Activated CD8-positive, alpha-beta memory T cell treated with anti-CD3 and anti-CD28 coated beads, Interleukin-2, amount 50 U/mL, for 1 hour (primary cell): ENCODE data around the gene WDFY3.

Experiments used
- DNase-seq: peaks from one replicate; pipeline ENCODE4 v3.0.0-alpha.2; 2020; ENCODE audit errors: extremely low read depth

The WDFY3 gene

GRCh38 chr4:84948056-84948455, 18.4 kb downstream of the WDFY3 start:
- no peak for DNase-seq

DNA sequence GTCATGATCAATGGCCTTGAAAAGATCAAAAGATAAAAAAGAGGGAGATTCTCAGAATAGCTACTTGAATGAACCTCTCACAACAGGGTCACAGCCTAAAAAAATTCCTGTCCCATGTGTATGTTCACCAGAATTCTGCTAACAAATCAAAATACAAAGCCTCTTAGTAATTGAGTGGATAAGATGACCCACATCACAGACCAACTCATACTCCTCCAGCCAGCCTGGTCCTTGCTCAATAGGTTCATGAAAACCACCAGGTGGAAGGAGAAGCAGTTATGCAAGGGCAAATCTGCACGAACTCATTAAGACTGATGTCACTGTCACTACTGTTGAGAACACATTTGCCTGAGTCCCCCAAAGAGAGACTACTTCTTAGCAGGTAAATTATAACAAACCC, 21.5 kb downstream of the WDFY3 start:
- no peak for DNase-seq

DNA sequence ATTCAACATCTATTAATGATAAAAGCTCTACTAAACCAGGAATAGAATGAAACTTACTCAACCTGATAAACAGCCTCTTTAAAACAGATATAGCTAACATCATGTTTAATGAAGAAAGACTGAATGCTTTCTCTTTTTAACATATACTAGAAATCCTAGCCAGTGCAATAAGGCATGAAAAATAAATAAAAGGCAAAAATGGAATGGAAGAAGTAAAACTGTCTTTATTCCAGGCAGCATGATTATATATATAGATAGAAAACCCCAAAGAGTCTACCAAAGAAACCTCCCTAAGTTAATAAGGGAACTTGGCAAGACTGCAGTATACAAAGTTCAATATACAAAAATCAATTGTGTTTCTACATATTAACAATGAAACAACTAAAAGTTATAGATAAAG, 25.5 kb downstream of the WDFY3 start:
- DNase-seq: no peak

- no peak for DNase-seq
These were observed 27.4 kb downstream of the WDFY3 start for GRCh38 chr4:84939113-84939512.

DNA sequence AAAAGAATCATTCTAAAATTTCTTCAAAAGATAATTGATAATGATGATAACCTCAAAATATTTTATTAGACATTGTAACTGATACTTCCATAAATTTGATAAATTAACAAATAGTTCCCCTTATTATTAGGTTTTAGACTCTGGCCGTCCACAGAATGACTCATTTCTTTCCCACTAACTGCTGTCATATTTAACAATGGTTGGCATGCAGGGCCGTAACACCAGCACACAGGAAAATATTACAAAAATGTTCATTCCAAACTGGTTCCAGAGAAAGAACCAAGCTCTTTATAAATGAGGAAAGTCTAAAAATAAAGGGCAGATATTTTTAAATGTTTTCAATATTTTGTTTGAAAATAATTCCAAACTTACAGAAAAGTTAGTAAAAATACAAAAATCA, 28.2 kb downstream of the WDFY3 start:
- no peak for DNase-seq

- DNase-seq: no peak
These were observed 29.0 kb downstream of the WDFY3 start for GRCh38 chr4:84937381-84937977.

GRCh38 chr4:84936123-84936522, 30.4 kb downstream of the WDFY3 start:
- DNase-seq: no peak

GRCh38 chr4:84932462-84932861, 34.0 kb downstream of the WDFY3 start:
- no peak for DNase-seq

DNA sequence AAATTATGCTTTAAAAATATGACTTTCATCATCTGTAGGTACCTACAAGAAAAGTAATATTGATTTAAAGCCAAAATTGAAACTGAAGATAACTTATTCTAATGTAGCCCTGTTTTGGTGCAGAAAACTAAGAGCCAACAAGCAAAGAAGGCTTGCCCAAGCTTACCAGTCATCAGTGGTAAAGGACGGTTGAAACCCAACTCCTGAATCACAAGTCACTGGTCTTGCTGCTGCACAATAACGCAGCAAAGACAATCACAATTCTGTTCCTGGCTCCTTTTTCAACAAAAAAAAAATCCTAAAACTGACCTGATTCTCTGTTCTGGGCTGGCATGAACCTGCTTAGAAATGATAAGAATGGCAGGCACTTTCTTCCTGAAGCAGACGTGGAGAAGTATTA, 34.5 kb downstream of the WDFY3 start:
- DNase-seq: no peak

GRCh38 chr4:84931274-84931673, 35.2 kb downstream of the WDFY3 start:
- DNase-seq: no peak

DNA sequence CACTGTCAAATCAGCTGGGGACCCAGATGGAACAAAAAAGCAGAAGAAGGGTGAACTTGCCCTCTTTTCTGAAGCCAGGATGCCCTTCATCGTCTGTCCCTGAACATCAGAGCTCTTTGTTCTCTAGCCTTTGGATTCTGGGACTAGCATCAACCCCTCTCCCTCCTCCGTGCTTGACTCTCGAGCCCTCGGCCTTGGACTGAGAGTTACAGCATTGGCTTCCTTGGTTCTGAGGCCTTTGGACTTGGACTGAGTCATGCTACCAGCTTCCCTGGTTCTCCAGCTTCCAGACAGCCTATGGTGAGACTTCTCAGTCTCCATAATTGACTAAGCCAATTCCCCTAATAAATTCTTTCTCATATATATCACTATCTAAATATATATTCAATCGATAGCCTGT, 38.4 kb downstream of the WDFY3 start:
- DNase-seq: no peak

- DNase-seq: no peak
These were observed 39.1 kb downstream of the WDFY3 start for GRCh38 chr4:84927428-84927827.

GRCh38 chr4:84925558-84925957, 40.9 kb downstream of the WDFY3 start:
- DNase-seq: no peak

GRCh38 chr4:84924434-84924833, 42.1 kb downstream of the WDFY3 start:
- no peak for DNase-seq

- no peak for DNase-seq
These were observed 45.9 kb downstream of the WDFY3 start for GRCh38 chr4:84920617-84921016.

- no peak for DNase-seq
These were observed 48.5 kb downstream of the WDFY3 start for GRCh38 chr4:84917869-84918600.

DNA sequence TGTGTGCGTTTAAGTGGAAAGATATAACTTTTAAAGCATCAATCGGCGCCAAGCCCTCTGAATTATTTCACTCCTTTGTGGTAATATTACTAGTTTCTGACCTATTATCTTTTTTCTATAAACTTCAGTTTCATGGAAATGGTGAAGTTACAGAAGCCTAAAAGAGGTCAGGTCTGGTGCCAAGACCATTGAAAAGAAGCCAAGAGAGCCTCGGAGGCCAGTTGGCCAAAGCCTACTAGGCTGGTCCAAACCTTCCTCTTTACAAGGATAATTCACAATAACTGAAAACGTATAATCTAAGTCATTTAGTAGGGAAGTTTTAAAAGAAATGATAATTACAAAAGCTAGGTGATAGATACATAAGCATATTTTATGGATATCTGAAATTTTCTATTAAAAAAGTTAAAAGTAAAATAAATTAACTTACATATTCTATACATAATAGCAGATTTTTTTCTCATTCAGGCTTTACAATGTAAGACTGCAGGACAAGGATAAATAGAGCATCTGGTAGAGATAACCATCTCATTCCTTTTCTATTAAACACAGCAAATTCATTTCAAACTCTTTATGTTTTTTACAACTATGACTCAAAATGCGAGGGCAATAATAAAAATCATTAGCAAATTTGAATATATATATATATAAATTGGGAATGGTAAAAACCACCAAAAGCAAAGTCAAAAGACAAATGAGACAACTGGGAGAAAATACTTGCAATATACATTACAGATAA, 49.2 kb downstream of the WDFY3 start:
- no peak for DNase-seq

- no peak for DNase-seq
These were observed 50.3 kb downstream of the WDFY3 start for GRCh38 chr4:84916227-84916626.

- DNase-seq: no peak
These were observed 51.1 kb downstream of the WDFY3 start for GRCh38 chr4:84915396-84915780.

- DNase-seq: no peak
These were observed 51.6 kb downstream of the WDFY3 start for GRCh38 chr4:84914686-84915395.

DNA sequence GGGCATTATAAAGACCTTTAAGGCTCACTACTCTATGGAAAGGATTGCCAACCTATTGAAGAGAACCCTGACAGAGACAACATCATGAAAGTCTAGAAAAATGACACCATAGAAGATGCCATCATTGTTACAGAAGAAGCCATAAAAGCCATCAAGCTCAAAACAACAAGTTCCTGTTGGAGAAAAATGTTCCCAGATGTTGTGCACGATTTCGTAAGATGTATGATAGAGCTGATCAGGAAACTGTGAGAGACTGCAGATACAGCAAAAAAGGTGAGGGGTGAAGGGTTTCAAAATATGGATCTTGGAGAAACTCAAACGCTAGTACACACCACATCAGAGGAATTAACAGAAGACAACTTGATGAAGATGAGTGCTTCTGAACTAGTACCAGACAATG, 53.3 kb downstream of the WDFY3 start:
- no peak for DNase-seq

GRCh38 chr4:84912741-84913140, 53.7 kb downstream of the WDFY3 start:
- no peak for DNase-seq

- DNase-seq: no peak
These were observed 57.6 kb downstream of the WDFY3 start for GRCh38 chr4:84908876-84909275.
